NCI-H1105 (cell line): Measurements from ENCODE around the gene RBMX.
"Not testable (repeated sequence)": the region's sequence is repeated elsewhere in the genome, so short reads cannot be mapped to it uniquely, and the experiment has no call there.

Source experiments
- DNase-seq: peaks from one replicate; lab custom pipeline; 2025; lab: John Stamatoyannopoulos, UW

Gene RBMX

GRCh38 chrX:136878423-136878822, 2.1 kb downstream of the RBMX start:
- DNase-seq, result no peak

GRCh38 chrX:136874114-136874513, 6.4 kb downstream of the RBMX start:
- not testable (repeated sequence) for DNase-seq

GRCh38 chrX:136873210-136873609, 7.3 kb downstream of the RBMX start:
- DNase-seq, result not testable (repeated sequence)

- no peak for DNase-seq
Observed at GRCh38 chrX:136872091-136872700, 8.3 kb downstream of the RBMX start.

- no peak for DNase-seq
Observed at GRCh38 chrX:136870064-136870463, 10.5 kb downstream of the RBMX start.

GRCh38 chrX:136868283-136869055, 12.1 kb downstream of the RBMX start:
- no peak for DNase-seq

- DNase-seq, result no peak
Observed at GRCh38 chrX:136867518-136867917, 13.0 kb downstream of the RBMX start.

GRCh38 chrX:136867096-136867491, 13.4 kb downstream of the RBMX start:
- no peak for DNase-seq

- no peak for DNase-seq
Observed at GRCh38 chrX:136866337-136867095, 14.0 kb downstream of the RBMX start.

- DNase-seq, result no peak
Observed at GRCh38 chrX:136865270-136866158, 15.0 kb downstream of the RBMX start.

GRCh38 chrX:136863826-136864225, 16.7 kb downstream of the RBMX start:
- no peak for DNase-seq

GRCh38 chrX:136862546-136862945, 18.0 kb downstream of the RBMX start:
- no peak for DNase-seq

- DNase-seq, result no peak
Observed at GRCh38 chrX:136861877-136862276, 18.6 kb downstream of the RBMX start.

GRCh38 chrX:136858007-136858756, 22.3 kb downstream of the RBMX start:
- DNase-seq, result no peak

- DNase-seq, result no peak
Observed at GRCh38 chrX:136856551-136856950, 24.0 kb downstream of the RBMX start.

- DNase-seq, result no peak
Observed at GRCh38 chrX:136856050-136856449, 24.5 kb downstream of the RBMX start.

- no peak for DNase-seq
Observed at GRCh38 chrX:136851526-136851925, 29.0 kb downstream of the RBMX start.

- DNase-seq, result no peak
Observed at GRCh38 chrX:136850441-136851175, 29.9 kb downstream of the RBMX start.

- no peak for DNase-seq
Observed at GRCh38 chrX:136849395-136849794, 31.1 kb downstream of the RBMX start.

- DNase-seq, result no peak
Observed at GRCh38 chrX:136847874-136848273, 32.7 kb downstream of the RBMX start.

GRCh38 chrX:136839196-136839595, 41.3 kb downstream of the RBMX start:
- no peak for DNase-seq
